Measurements from ENCODE around the gene DNAAF5. TPM values are rescaled to one million over a fixed set of nuclear protein-coding genes. Genes with fewer than 3 reads are reported as not detected.

The DNAAF5 gene
- polyA plus RNA-seq, 12 donors = 21.9 to 33.8 (median 24.6) TPM; not detected in 1

GRCh38 chr7:832968-833424, 106.5 kb downstream of the DNAAF5 start:
- no peak for DNase-seq

- no peak for DNase-seq
Observed at GRCh38 chr7:833601-834258, 107.2 kb downstream of the DNAAF5 start.

- DNase-seq = no peak
Observed at GRCh38 chr7:834277-834676, 107.8 kb downstream of the DNAAF5 start.

- DNase-seq = no peak
Observed at GRCh38 chr7:835021-835420, 108.5 kb downstream of the DNAAF5 start.

- no peak for DNase-seq
Observed at GRCh38 chr7:835485-836401, 109.2 kb downstream of the DNAAF5 start.

Other genes with a start within 250 kb of the DNAAF5 start
- 100 to 1,000 TPM in 1 of 12 donors, 10 to 100 TPM in 11; 22.4 to 696 (median 34.8) TPM for gene PDGFA, start 206.9 kb upstream of the DNAAF5 start, polyA plus RNA-seq (ENCODE audit: insufficient read length in 12 of 12)
- 10 to 100 TPM in 11 of 12 donors, not detected in 1; 24.3 to 65.7 (median 26.8) TPM for gene PRKAR1B, start 582 bp downstream of the DNAAF5 start, polyA plus RNA-seq (ENCODE audit: insufficient read length in 12 of 12)
- gene SUN1, start 105.8 kb downstream of the DNAAF5 start, polyA plus RNA-seq (ENCODE audit: insufficient read length in 12 of 12) = 100 to 1,000 TPM in 11 of 12 donors, not detected in 1; 142 to 253 (median 208) TPM
- gene GET4, start 149.9 kb downstream of the DNAAF5 start, polyA plus RNA-seq (ENCODE audit: insufficient read length in 12 of 12) = 10 to 100 TPM in 11 of 12 donors, not detected in 1; 13.4 to 44.3 (median 37.2) TPM
- gene ADAP1, start 228.0 kb downstream of the DNAAF5 start, polyA plus RNA-seq (ENCODE audit: insufficient read length in 12 of 12) = 10 to 100 TPM in 1 of 12 donors, 1 to 10 TPM in 10, not detected in 1; 1.1 to 11.1 (median 2.4) TPM
- 10 to 100 TPM in 9 of 12 donors, 1 to 10 TPM in 2, not detected in 1; 8.8 to 15.9 (median 10.8) TPM for gene COX19, start 248.8 kb downstream of the DNAAF5 start, polyA plus RNA-seq (ENCODE audit: insufficient read length in 12 of 12)